Erythroblast (primary cell): Measurements from ENCODE around the gene ASNSD1.

ENCODE experiments used
- GATA1 ChIP-seq: IDR thresholded peaks from 2 replicates; pipeline ENCODE4 v1.6.1; 2011; ENCODE audit warnings: low read depth, mild to moderate bottlenecking, control low read depth, low read length, moderate library complexity
- POLR2A ChIP-seq: IDR thresholded peaks from 2 replicates; pipeline ENCODE4 v1.6.1; 2011; ENCODE audit warnings: mild to moderate bottlenecking, low read length

- TF ChIP-seq POLR2A: peak; percentile 81
- no peak for TF ChIP-seq GATA1
Observed at GRCh38 chr2:189674374-189675112, 13.3 kb downstream of the ASNSD1 start, which contains the start of gene ANKAR.
